HG02840 (cell line): ENCODE results near the gene STAT5B.
"Not testable (repeated sequence)": the region's sequence is repeated elsewhere in the genome, so short reads cannot be mapped to it uniquely, and the experiment has no call there.

Experiments used
- ATAC-seq: cut with Tn5 transposase; IDR thresholded peaks from one replicate; pipeline ENCODE4 v1.9.1; 2021; ENCODE audit warnings: mild to moderate bottlenecking, moderate library complexity, moderate number of reproducible peaks; ENCODE audit not compliant: unreplicated experiment, low FRiP score

Gene STAT5B

DNA sequence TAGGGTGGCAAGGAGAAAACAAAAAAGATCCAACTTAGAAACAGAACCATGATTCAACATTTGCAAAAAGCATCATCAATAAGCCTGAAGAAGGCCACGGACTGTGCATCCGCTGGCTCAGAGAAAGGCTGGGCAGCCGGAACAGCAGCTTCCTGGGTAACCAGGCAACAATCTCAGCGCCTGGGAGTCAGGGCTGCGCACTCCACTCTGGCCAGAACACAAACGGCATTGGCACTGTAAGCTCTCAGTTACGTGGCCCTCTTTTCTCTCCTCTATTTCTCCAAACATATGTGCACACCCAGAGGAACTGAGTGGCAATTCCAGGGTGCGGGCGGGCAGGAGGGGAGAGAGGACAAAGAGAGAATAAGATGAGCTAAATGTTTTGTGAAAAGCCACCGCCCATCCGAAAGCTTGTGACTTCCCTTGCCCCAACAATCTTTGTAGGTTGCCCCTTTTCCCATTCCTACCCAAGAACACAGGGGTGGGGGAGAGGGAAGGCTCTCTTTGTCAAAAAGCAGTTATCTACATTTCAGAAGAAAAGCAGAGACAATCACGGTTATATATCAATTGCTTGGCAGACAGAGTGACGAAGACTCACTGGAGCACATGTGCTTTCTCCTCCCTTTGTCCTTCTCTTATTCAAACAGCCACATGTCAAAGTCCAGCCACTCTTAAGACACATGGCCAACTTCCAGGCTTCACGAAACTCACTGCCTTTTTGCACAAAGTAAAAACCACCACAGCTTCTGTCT is 75.3 kb downstream of the STAT5B start:
- ATAC-seq = no peak

DNA sequence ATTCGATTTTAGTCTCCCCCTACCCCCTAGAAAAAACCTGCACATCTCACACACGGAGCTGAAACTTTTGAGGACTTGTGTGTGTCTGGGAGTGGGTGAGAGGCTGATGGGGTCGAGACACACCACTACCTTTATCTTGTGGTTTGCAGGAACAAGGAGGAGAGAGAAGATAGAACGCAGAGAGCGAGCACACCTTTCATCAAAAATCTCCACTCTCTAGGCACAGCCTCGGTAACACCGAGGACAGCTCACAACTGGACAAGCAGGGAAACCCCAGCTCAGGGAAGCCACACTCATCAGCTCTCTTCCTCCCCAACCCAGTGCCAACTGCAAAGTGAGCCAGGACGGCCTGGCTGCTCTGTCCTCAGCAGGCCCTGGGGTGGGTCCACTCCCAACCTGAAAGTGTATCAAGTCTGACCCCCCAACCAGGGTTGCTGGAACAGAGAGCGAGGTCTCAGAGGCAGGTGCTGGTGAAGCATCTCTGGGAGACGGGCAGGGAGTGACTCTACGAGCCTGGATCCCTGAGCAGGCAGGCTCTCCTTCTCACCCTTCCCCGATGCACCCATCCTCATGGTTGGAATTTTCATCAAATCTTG is 76.7 kb downstream of the STAT5B start:
- no peak for ATAC-seq

DNA sequence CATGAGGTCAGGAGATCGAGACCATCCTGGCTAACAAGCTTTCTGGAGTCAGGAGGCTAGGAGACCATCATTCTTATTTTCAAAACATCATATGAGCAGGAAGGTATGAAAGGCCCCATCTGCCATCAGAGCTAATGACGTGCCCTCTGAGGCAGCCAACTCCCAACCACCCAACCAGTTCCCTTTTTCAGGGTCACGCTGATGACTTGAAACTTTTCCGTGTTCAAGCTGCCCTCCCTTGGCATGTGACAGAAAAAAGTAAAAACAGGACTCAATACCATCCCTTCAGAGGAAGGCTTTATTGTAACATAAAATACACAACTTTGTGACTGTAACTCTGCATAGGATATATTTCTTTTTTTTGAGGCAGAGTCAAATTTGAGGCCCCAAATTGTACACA is 77.3 kb downstream of the STAT5B start:
- ATAC-seq = no peak

DNA sequence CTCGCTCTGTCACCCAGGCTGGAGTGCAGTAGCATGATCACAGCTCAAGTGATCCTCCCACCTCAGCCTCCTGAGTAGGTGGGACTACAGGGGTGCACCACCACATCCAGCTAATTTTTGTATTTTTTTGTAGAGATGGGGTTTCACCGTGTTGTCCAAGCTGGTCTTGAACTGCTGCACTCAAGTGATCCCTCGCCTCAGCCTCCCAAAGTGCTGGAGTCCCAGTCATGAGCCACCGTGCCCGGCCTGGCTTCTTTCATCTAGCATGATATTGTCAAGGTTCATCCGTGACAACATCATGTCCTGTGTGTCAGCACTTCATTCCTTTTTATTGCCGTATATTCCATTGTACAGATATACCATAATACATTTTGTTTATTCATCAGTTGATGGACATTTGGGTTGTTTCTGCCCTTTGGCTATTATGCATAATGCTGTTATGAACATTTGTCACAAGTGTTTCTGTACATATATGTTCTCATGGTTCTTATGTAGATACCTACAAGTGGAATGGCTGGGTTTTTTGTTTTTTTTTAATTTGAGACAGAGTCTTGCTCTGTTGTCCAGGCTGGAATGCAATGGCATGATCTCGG is 78.5 kb downstream of the STAT5B start:
- no peak for ATAC-seq

DNA sequence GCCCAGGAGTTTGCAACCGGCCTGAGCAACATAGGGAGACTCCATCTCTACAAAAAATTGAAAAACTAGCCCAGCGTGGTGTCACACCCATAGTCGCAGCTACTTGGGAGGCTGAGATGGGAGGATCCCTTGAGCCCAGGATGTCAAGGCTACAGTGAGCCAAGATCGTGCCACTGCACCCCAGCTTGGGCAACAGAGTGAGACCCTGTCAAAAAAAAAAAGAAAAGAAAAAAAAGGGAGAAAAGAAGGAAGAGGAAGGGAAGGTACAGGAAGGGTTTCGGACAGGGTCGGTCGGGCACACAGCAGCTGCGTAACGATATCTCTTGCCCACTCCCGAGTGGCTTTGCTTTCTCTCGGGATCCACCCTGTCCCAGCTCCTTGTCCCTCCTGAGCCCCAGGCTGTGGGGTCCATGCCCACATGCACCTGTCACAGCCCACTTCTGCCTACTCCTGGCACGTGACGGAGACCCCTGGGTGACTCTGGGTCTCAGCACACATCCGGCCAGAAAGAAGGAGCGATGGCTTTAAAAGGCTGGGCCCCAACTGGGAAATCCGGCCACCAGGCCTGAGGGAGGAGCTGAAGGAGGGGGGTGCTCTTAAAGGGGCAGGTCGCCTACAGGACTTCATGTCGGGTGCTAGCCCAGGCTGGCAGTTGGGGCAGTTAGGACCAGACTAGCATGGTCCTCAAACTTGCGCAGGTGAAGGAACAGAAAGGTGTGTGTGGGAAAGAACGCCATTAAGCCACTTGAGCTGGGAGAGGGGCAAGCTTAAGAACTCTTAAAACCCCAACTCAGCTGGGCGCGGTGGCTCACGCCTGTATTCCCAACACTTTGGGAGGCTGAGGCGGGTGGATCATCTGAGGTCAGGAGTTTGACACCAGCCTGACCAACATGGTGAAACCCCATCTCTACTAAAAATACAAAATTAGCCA is 82.0 kb downstream of the STAT5B start, which contains the start of gene GHDC:
TSS of gene GHDC (minus strand) at position 526 of the 931 bp plus-strand sequence. CDS start 913 bp downstream, outside the sequence.
- ATAC-seq = peak; percentile 75

DNA sequence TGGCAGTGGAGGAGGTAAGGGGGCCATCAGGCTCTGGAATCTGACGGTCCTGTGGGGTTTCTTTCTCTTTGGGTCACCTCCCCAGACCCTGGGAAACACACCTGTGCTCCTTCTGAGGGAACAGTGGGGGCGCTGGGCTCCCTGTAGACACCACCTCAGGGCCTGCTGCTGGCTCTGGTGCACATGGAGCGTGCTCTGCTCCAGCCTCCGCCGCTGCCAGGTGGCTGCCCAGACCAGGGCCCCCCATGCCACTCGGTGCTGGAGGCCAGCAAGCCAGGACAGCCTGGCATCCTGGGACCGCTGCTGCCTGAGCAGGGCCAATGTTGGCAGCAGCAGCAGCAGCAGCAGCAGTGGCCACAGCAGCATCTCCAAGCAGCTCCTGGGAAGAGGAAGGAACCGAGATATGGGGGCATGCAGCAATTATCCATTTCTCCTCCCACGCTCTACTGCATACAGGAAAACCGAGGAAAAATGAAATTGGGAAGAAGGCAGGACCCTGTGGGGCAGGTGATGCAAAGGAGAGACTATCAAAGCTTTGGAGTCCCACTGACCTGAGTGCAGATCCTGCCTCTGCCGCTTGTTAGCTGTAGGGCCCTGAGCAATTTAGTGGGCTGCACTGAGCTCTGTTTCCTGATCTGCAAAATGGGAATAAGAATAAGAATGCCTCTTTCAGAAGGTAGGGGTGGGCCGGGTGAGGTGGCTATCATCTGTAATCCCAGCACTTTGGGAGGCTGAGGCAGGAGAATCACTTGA is 82.8 kb downstream of the STAT5B start:
- no peak for ATAC-seq

DNA sequence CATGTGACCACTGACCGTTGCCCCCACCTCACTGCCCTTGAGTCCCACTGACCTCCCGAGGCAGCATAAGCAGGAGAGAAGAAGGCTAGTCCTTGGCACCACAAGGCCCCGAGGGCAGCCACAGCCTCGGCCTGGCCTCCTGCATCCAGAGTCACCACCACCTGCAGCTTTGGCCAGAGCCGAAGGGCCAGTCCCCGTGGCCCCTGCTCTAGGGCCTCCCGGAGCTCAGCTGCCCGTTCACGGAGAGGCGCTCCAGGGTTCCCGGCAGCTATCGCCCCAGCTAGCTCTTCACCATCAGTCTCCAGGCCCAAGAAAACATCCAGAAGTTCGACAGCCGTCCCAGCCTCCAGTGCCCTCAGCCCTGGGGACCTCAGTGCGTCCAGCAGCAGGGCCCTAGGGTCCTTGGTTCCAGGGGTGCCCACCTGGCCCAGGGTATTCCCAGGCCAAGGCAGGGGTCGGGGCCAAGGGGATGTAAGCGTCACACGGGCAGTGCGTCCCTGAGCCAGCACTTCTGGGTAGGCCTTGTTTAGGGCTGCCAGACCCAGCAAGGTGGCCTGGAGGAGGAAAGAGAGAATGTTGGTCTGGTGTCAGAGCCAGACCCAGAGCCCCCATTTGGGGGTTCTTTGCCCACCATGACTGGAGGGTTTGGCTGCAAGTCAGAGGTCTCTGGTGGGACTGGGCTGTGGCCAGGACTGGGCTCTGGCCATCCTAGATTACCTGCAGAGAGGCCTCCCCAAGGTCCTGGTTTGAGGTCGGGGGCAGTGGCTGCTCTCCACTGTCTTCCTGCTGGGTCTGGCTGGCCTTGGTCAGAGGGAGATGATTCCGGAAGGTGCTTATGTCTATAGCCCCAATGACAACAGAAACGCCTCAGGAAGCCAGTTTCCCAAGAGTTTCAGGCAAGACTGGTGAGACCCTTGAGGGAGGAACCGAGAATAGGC is 83.7 kb downstream of the STAT5B start:
- ATAC-seq = no peak

DNA sequence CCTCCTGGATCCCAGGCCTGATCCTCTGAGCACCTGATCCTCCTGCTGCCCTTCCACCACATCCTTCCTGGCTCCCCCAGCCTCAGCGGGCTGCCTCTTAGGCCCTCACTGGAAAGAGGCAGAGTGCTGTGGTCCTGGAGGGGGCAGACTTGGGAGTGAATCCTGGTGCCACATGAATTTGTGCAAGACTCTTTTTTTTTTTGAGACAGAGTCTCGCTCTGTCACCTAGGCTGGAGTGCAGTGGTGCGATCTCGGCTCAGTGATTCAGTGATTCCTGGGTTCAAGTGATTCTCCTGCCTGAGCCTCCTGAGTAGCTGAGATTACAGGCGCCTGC is 84.9 kb downstream of the STAT5B start:
- ATAC-seq = no peak

DNA sequence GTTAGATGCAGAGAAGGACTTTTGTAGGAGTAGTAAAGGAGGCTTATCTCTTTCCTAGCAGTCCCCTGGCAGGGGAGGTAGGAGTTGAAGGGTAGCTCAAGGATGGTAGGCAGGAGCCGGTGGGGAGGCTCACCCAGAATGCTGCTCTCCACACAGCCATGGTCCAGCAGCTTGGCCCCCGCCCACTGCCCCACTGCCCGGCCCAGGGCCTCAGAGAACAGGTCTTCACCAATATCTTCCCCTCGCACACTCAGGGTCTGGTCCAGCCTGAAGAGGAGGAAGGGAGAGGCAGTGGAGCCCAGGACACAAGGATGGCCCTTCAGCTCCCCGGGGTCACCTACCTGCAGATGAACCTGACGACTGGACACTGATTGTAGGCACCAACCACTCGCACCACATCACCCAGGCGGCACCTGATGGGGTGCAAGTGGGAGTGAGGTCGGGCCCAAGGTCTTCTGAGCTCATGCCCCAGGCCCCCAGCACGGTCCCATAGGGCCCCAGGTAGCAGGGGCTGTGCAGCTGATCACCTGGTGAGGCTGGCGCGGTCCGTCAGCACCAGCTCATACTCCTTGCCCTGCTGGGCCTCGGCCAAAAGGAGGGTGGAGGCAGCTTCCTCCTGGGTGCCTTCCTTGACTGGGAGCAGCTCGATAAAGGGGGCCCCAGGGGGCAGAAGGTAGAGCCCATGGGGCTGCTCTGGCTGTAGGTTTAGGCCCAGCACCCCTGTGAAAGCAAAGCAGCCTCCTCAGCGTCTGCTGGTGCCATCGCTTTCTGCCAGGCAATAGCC is 85.5 kb downstream of the STAT5B start:
- ATAC-seq = no peak

DNA sequence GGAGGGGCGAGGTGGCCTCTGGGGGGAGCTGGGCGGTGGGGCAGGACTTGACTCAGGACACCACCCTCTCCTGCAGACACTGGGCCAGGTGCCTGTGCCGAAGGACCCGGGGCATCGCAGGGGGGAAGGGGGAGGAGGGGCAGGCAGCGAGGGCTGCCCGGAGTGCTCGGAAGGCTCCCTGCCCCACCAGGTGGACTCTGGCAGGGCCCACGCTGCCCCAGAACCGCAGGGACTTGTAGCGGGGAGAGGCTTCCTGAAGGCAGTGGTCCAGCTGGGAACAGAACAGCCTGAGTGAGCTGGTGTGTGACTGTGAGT is 86.6 kb downstream of the STAT5B start:
- no peak for ATAC-seq

DNA sequence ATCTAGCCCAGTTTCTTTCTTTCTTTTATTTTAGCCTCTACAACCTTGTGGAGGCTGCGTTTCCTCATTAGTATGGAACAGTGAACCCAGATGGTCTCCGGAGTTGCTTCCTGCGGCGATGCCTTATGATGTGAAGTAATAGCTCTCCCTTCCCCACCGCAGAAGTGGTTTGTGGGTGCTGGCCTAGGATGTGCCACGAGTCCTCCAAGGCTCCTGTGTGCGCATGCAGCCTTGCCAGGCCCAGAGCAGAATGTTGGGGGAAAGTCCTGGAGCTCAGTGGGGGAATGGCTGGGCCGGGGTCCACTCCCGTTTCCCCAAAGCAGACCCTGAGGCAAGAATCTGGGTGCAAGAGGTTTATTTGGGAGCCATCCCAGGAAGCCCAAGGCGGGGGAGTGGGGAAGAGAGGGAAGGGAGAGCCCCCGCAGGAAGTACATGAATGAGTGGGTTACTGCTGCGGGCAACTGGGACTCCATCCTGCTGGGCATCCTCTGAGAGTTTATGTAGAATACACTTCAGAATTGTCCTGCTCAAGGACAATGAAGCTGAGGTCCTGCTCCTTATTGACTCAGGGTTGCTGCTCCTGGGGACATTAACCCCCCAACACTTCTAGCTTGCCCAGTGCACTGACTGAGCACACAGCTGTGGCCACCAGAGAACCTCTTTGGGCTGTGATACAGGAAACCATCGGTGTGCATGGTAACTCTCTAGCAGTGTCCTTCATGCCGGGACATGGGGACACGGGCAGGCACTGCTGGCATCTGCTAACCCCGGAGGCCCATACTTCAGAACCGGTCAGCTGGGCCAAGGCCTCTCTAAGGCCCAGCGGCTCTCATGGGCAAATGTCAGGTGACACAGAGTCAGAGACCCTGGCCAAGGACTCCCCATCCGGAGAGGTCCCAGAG is 87.2 kb downstream of the STAT5B start:
- ATAC-seq = no peak

DNA sequence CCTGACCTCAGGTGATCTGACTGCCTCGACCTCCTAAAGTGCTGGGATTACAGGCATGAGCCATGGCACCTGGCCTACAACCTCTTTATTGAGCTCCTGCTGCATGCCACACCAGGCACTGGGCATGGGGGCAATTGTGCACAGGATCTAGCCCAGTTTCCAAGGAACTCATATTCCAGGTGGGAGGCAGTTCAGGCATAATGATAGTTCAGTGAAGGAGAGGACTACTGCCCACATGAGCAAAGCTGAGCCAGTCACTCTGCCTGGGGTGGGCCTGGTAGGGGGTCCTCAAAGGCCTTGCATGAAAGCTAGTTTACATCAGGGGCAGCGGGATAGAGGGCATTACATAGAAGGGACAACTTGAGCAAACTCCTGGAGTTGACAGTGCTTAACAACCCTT is 88.4 kb downstream of the STAT5B start:
- ATAC-seq = no peak

DNA sequence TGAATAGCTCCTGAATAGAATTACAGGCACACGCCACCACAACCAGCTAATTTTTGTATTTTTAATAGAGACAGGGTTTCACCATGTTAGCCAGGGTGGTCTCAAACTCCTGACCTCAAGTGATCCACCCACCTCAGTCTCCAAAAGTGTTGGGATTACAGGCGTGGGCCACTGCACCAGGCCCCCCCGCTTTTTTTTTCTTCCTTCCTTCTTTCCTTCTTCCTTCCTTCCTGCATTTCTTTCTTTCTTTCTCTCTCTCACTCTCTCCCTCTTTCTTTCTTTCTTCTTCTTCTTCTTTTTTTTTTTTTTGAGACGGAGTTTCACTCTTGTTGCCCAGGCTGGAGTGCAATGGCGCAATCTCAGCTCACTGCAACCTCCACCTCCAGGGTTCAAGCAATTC is 90.0 kb downstream of the STAT5B start:
- not testable (repeated sequence) for ATAC-seq

DNA sequence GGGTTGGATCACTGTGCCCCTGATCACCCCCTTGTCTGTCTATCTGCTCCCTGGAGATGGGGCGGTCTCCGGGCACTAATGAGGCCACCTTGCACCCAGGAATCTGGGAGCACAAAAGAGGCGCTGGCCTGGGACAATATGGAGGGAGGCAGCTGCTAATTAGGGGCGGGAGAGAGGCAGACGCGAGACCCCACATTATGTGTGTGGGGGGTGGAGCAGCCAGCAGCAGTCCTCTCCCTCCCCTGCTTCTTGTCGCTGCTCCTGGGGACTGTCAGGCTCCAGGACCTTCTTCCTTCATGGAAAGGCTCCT is 90.6 kb downstream of the STAT5B start:
- ATAC-seq = no peak

DNA sequence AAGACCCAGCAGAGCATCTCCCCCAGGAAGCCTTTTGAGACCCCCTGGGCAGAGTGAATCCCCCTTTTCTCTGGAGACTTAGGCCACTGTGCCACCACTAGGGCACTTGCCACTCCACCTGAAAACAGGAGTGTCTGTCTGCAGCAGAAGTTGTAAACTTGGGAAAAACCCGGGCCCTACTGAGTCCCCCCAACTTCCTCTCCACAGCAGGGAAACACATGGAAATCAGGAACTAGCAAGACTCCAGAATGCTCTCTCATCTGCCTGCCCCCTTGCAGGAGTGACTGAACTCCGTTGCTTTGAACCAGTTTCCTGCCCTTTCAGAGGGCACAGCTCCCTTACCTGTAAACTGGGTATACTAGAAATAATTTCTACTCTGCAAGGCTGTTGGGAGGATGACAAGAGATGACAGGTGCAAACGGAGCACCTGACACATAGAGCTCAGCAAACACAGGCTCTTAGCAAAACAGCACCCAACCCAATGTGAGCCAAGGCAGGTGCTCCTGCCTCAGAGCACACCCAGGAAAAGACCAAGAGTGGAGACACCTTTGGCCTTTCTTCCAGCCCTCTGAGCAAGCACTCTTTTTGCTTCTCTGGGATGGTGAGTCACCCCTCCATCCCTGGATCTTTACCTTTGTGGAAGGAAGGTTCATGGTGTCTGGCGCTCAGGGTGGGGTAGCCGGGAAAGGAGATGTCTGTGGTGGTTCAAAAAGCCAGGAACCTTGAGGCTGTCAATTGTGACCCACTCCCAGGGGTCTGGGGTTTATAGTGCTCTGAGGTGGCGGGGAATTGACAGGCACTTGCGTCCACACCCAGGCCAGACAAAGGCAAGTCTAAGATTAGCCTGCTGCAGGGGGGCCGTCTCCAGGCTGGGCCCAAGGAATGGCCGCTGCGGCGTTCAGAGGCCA is 91.2 kb downstream of the STAT5B start, which contains the start of gene HCRT:
TSS of gene HCRT (minus strand) at position 740 of the 908 bp plus-strand sequence. CDS start at position 653, 87 bp downstream.
- ATAC-seq = no peak
